Type B pancreatic cell (in vitro differentiated cells): ENCODE measurements around the gene NTRK2. TPM values are rescaled to one million over a fixed set of nuclear protein-coding genes. Genes with fewer than 3 reads are reported as not detected.

Experiments
- DNase-seq: peaks from one replicate; pipeline ENCODE4 v3.0.0; 2021; ENCODE audit warnings: mixed read lengths; ENCODE audit not compliant: unreplicated experiment; ENCODE audit errors: extremely low spot score
- H3K27ac Mint-ChIP-seq: 2 replicates; pipeline ENCODE4 v1.8.0; 2021; ENCODE audit warnings: mild to moderate bottlenecking, mixed read lengths
- H3K27me3 Mint-ChIP-seq: 2 replicates; pipeline ENCODE4 v1.8.0; 2021; ENCODE audit warnings: mixed read lengths
- H3K36me3 Mint-ChIP-seq: 2 replicates; pipeline ENCODE4 v1.8.0; 2021; ENCODE audit warnings: mixed read lengths
- H3K4me1 Mint-ChIP-seq: one replicate; pipeline ENCODE4 v1.8.0; 2021; ENCODE audit warnings: mixed read lengths; ENCODE audit not compliant: unreplicated experiment
- H3K4me3 Mint-ChIP-seq: 2 replicates; pipeline ENCODE4 v1.8.0; 2021; ENCODE audit warnings: mild to moderate bottlenecking, mixed read lengths
- H3K9me3 Mint-ChIP-seq: 2 replicates; pipeline ENCODE4 v1.8.0; 2021; ENCODE audit warnings: mixed read lengths
- CTCF ChIP-seq: fragments of 200-600 bp; sonication (generic); conservative IDR thresholded peaks from 2 replicates; pipeline ENCODE4 v1.5.0; 2021; ENCODE audit warnings: antibody characterized with exemption, mild to moderate bottlenecking
- total RNA-seq: library from RNA; stranded (reverse); gene quantifications from 2 replicates; pipeline ENCODE4 v1.2.1, GENCODE V29; 2021; ENCODE audit warnings: low replicate concordance

Gene NTRK2
- total RNA-seq, 1 donor from 2014 or later, result 122 TPM

- Mint-ChIP-seq H3K4me1 (no peaks in the 10 kb centered on the region), H3K27me3 (no peaks in the 10 kb centered on the region), H3K4me3 (no peak overlapping the region), H3K9me3 (peaks cover 8% of the 10 kb centered on the region), H3K36me3 (no peaks in the 10 kb centered on the region), H3K27ac (no peak overlapping the region)
- no peak for TF ChIP-seq CTCF
- no peak for DNase-seq
Observed at GRCh38 chr9:84642553-84643141, 26.9 kb upstream of the NTRK2 start.

- H3K9me3 Mint-ChIP-seq, result no peaks in the 10 kb centered on the region
- no peak overlapping the region for H3K27ac Mint-ChIP-seq
- H3K36me3 Mint-ChIP-seq, result no peaks in the 10 kb centered on the region
Observed at GRCh38 chr9:84647699-84648098, 21.8 kb upstream of the NTRK2 start.

GRCh38 chr9:84652496-84653120 lies 16.9 kb upstream of the NTRK2 start:
- no peak for TF ChIP-seq CTCF
- no peak overlapping the region for H3K27ac Mint-ChIP-seq
- H3K9me3 Mint-ChIP-seq, result no peaks in the 10 kb centered on the region
- peaks cover 6% of the 10 kb centered on the region for H3K27me3 Mint-ChIP-seq
- DNase-seq, result no peak
- H3K4me1 Mint-ChIP-seq, result peaks cover 4% of the 10 kb centered on the region
- no peaks in the 10 kb centered on the region for H3K36me3 Mint-ChIP-seq
- no peak overlapping the region for H3K4me3 Mint-ChIP-seq

More at GRCh38 chr9:84647699-84648098, 21.8 kb upstream of the NTRK2 start:
- Mint-ChIP-seq H3K4me1 (peaks cover 2% of the 10 kb centered on the region), H3K4me3 (no peak overlapping the region), H3K27me3 (no peaks in the 10 kb centered on the region)
- TF ChIP-seq CTCF, result no peak
- DNase-seq, result no peak

GRCh38 chr9:84655447-84655846 lies 14.1 kb upstream of the NTRK2 start:
- TF ChIP-seq CTCF, result no peak
- no peak for DNase-seq
- no peaks in the 10 kb centered on the region for H3K36me3 Mint-ChIP-seq
- H3K9me3 Mint-ChIP-seq, result no peaks in the 10 kb centered on the region
- peaks cover 6% of the 10 kb centered on the region for H3K27me3 Mint-ChIP-seq
- H3K4me3 Mint-ChIP-seq, result no peak overlapping the region
- peaks cover 4% of the 10 kb centered on the region for H3K4me1 Mint-ChIP-seq
- H3K27ac Mint-ChIP-seq, result no peak overlapping the region

GRCh38 chr9:84659313-84659712 lies 10.2 kb upstream of the NTRK2 start:
- Mint-ChIP-seq H3K4me3 (no peak overlapping the region), H3K27ac (no peak overlapping the region), H3K36me3 (no peaks in the 10 kb centered on the region), H3K4me1 (no peaks in the 10 kb centered on the region), H3K9me3 (no peaks in the 10 kb centered on the region), H3K27me3 (peaks cover 6% of the 10 kb centered on the region)
- no peak for DNase-seq
- no peak for TF ChIP-seq CTCF
